ENCODE measurements around the gene JUNB. TPM values are rescaled to one million over a fixed set of nuclear protein-coding genes. Genes with fewer than 3 reads are reported as not detected.
A peak's percentile ranks its signal among the peaks of the same experiment; 100 is the strongest.
"Not testable (repeated sequence)": the region's sequence is repeated elsewhere in the genome, so short reads cannot be mapped to it uniquely, and the experiment has no call there.

JUNB gene
- total RNA-seq, 1 donor from 2014 or later, result 267 TPM

- no peak for ATAC-seq
These were observed 12.8 kb downstream of the JUNB start for GRCh38 chr19:12804051-12804450.

- ATAC-seq, result peak; percentile 78
These were observed 15.2 kb downstream of the JUNB start, which contains the start of gene RNASEH2A for GRCh38 chr19:12806242-12807081. Gene RNASEH2A, plus strand, starts transcription at chr19:12806584. Its CDS starts 90 bp downstream, at chr19:12806674.

- no peak for ATAC-seq
These were observed 23.8 kb downstream of the JUNB start for GRCh38 chr19:12815088-12815487.

GRCh38 chr19:12817188-12817587, 25.9 kb downstream of the JUNB start:
- not testable (repeated sequence) for ATAC-seq

- peak; percentile 13 for ATAC-seq
These were observed 26.5 kb downstream of the JUNB start for GRCh38 chr19:12817810-12818209.

- no peak for ATAC-seq
These were observed 30.5 kb downstream of the JUNB start for GRCh38 chr19:12821761-12822160.

GRCh38 chr19:12825254-12826131, 34.2 kb downstream of the JUNB start:
- ATAC-seq, result no peak

GRCh38 chr19:12828494-12828893, 37.2 kb downstream of the JUNB start:
- ATAC-seq, result no peak

GRCh38 chr19:12833418-12833737, 42.1 kb downstream of the JUNB start:
- ATAC-seq, result no peak

- no peak for ATAC-seq
These were observed 42.7 kb downstream of the JUNB start for GRCh38 chr19:12833738-12834565.

- no peak for ATAC-seq
These were observed 43.3 kb downstream of the JUNB start, which contains the start of gene RTBDN for GRCh38 chr19:12834566-12834943. Gene RTBDN, minus strand, starts transcription at chr19:12834579. Its CDS starts 4,600 bp downstream, at chr19:12829979.

- ATAC-seq, result no peak
These were observed 43.9 kb downstream of the JUNB start for GRCh38 chr19:12834976-12835757.

GRCh38 chr19:12836529-12836863, 45.2 kb downstream of the JUNB start:
- ATAC-seq, result no peak

GRCh38 chr19:12837225-12837624, 45.9 kb downstream of the JUNB start:
- no peak for ATAC-seq

- peak; percentile 42 for ATAC-seq
These were observed 47.0 kb downstream of the JUNB start, which contains the start of gene MAST1 for GRCh38 chr19:12838182-12838885. Gene MAST1, plus strand, starts transcription at chr19:12838515. Its CDS starts 58 bp downstream, at chr19:12838573.

- no peak for ATAC-seq
These were observed 47.8 kb downstream of the JUNB start for GRCh38 chr19:12838886-12839756.

- ATAC-seq, result peak; percentile 83
These were observed 49.1 kb downstream of the JUNB start for GRCh38 chr19:12840091-12841079.

- no peak for ATAC-seq
These were observed 49.8 kb downstream of the JUNB start for GRCh38 chr19:12841094-12841493.

GRCh38 chr19:12842511-12842910, 51.2 kb downstream of the JUNB start:
- ATAC-seq, result no peak
